Thyroid gland (tissue), 4 donors: ENCODE data around the gene GLYAT.

Source experiments
- POLR2A ChIP-seq, 2 donors: fragments of 450-650 bp; IDR thresholded peaks; one replicate each; pipeline ENCODE4 v1.6.1; 2017; ENCODE audit warnings: antibody characterized with exemption in 2 of 2, mild to moderate bottlenecking in 2 of 2, moderate library complexity in 1 of 2
- TF ChIP-seq, protein P1 (sequence below), 6 experiments: fragments of 200-600 bp in 3 of 6; fragments of 450-650 bp in 3 of 6; sonication (generic) in 3 of 6; IDR thresholded peaks; one replicate each; pipeline ENCODE4 v1.5.1; 2016 to 2019; ENCODE audit warnings: antibody characterized with exemption in 6 of 6, mild to moderate bottlenecking in 2 of 6, inconsistent platforms in 1 of 6, moderate library complexity in 1 of 6

DNA sequence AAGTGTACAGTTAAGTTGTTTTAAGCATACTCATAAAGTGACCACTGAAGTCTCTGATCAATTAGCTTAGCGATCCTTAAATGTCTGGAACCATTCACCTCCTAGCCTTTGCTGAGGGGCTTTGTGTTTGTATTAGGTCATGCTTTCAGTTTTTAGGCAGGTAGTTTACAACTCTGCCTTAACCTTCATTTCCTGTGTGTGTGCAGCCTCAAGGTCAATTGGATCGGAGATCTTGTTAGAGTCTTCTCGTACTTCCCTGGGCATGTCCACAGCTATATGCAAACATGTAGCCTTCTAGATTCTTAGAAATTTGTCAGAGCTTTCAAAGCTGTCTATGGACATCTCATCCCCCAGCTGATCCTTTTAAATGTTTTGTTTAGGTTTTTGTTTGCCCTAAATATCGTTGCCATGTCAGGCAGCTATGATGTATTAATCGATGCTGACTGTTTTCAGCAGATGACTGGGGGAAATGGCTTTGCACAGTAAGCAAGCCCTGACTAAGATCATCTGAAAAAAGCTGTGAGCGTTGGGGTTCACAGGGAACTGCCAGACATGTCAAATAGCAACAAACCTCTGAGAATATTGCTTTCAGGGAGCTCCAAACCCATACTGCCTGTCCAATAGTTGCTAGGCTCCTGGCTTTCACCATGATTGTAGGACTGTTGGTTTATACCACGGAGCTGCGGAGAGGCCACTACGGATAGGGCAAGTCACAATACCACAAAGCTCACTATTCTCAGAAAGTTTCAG, 45.6 kb downstream of the GLYAT start:
- TF ChIP-seq POLR2A (IDR thresholded peaks at IDR 0.05) = no peak
- TF ChIP-seq, protein P1, sequence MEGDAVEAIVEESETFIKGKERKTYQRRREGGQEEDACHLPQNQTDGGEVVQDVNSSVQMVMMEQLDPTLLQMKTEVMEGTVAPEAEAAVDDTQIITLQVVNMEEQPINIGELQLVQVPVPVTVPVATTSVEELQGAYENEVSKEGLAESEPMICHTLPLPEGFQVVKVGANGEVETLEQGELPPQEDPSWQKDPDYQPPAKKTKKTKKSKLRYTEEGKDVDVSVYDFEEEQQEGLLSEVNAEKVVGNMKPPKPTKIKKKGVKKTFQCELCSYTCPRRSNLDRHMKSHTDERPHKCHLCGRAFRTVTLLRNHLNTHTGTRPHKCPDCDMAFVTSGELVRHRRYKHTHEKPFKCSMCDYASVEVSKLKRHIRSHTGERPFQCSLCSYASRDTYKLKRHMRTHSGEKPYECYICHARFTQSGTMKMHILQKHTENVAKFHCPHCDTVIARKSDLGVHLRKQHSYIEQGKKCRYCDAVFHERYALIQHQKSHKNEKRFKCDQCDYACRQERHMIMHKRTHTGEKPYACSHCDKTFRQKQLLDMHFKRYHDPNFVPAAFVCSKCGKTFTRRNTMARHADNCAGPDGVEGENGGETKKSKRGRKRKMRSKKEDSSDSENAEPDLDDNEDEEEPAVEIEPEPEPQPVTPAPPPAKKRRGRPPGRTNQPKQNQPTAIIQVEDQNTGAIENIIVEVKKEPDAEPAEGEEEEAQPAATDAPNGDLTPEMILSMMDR (IDR thresholded peaks at IDR 0.05) = no peak
